ENCODE measurements around the gene KRTAP13-4.

Gene KRTAP13-4, protein sequence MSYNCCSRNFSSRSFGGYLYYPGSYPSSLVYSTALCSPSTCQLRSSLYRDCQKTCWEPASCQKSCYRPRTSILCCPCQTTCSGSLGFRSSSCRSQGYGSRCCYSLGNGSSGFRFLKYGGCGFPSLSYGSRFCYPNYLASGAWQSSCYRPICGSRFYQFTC

DNA sequence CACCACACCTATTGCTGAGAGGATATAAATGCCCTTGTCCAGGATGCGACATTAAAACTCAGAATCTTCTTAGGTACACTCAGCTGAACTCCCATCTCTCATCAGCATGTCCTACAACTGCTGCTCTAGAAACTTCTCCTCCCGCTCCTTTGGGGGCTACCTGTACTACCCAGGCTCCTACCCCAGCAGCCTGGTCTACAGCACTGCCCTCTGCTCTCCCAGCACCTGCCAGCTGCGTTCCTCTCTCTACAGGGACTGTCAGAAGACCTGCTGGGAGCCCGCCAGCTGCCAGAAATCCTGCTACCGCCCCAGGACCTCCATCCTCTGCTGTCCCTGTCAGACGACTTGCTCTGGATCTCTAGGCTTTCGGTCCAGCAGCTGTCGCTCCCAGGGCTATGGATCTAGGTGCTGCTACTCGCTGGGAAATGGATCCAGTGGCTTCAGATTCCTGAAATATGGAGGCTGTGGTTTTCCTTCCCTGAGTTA is at the start of gene KRTAP13-4:
Gene KRTAP13-4, plus strand, starts transcription at position 51 of the 486 bp plus-strand sequence. Its CDS starts 56 bp downstream, at position 107.
- Mint-ChIP-seq H3K4me3 (no peak within 1 kb of the TSS), H3K4me1 (no peaks in the 10 kb centered on the region), H3K36me3 (ENCODE audit: low read depth) (no peaks in the 10 kb centered on the region), H3K27ac (no peak within 1 kb of the TSS), H3K9me3 (no peaks in the 10 kb centered on the region), H3K27me3 (ENCODE audit: low read depth) (peaks cover 3% of the 10 kb centered on the region)
- TF ChIP-seq, protein P1, sequence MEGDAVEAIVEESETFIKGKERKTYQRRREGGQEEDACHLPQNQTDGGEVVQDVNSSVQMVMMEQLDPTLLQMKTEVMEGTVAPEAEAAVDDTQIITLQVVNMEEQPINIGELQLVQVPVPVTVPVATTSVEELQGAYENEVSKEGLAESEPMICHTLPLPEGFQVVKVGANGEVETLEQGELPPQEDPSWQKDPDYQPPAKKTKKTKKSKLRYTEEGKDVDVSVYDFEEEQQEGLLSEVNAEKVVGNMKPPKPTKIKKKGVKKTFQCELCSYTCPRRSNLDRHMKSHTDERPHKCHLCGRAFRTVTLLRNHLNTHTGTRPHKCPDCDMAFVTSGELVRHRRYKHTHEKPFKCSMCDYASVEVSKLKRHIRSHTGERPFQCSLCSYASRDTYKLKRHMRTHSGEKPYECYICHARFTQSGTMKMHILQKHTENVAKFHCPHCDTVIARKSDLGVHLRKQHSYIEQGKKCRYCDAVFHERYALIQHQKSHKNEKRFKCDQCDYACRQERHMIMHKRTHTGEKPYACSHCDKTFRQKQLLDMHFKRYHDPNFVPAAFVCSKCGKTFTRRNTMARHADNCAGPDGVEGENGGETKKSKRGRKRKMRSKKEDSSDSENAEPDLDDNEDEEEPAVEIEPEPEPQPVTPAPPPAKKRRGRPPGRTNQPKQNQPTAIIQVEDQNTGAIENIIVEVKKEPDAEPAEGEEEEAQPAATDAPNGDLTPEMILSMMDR (IDR thresholded peaks at IDR 0.05; ENCODE audit: unreplicated experiment in 3 of 3) = no peak

DNA sequence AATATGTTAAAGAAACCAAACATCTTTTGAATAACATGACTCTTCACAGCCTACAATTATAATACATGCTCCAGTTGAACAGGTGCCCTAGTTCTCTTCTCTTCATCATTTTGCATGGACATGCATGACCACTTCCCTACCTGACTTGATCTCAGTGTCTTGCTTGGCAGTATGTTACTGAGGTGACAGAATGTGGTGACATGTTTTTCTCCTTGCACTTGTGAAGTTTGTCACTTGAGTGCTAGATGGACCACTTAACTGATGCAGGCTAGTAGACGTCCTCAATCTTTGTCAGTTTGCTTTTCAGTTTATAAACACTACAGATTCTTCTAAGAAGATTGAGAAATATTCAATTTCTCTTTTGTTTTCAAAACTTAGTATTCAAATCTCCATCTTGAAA is 47.8 kb upstream of the KRTAP13-4 start:
- Mint-ChIP-seq H3K4me3 (no peak overlapping the region), H3K4me1 (no peaks in the 10 kb centered on the region), H3K27ac (no peak overlapping the region), H3K9me3 (no peaks in the 10 kb centered on the region), H3K36me3 (ENCODE audit: low read depth) (no peaks in the 10 kb centered on the region), H3K27me3 (ENCODE audit: low read depth) (no peaks in the 10 kb centered on the region)
- TF ChIP-seq, protein P1 (IDR thresholded peaks at IDR 0.05; ENCODE audit: unreplicated experiment in 3 of 3) = no peak

DNA sequence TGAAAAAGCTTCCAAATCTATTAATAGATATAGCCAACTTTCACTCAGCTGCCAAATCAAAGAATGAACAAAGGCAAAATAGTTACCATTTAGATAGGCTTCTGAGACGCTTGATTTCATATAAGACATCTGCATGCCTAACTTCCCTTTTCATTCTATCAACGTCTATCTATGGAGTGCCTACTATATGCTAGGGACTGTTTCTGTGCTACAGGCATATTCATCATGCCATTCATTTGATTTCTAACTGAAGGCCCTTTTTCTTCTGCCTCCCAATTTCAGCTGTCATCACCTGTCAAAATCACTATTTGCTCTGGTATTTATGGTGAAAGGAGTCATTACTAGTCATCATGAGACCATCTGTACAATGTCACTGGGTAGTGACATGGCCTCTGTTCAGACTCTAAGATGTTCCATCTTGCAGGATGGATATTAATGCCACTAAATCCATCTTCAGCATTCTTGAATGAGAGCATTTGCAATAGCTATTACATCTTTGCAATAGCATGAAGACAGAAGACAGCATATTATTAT is 38.5 kb upstream of the KRTAP13-4 start:
- H3K27me3 Mint-ChIP-seq (ENCODE audit: low read depth) = no peaks in the 10 kb centered on the region
- no peaks in the 10 kb centered on the region for H3K4me1 Mint-ChIP-seq
- TF ChIP-seq, protein P1 (IDR thresholded peaks at IDR 0.05; ENCODE audit: unreplicated experiment in 3 of 3) = no peak
- H3K4me3 Mint-ChIP-seq = no peak overlapping the region
- no peaks in the 10 kb centered on the region for H3K36me3 Mint-ChIP-seq (ENCODE audit: low read depth)
- H3K27ac Mint-ChIP-seq = no peak overlapping the region
- peaks cover 2% of the 10 kb centered on the region for H3K9me3 Mint-ChIP-seq

DNA sequence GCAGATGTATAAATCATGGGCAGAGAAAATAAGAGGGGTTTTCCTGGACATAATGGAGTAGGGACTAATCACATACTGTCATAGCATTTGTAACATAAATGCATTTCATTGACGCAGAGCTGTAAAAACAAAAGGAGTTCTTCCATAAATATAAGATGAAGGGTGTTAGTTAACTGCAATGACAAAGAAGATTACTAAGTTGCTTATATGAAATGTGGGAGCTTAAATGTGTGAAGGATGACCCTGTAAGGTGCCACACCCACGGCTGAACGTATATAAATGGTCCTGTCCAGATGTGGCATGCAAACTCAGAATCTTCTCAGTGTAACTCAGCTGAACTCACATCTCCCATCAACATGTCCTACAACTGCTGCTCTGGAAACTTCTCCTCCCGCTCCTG is 34.3 kb upstream of the KRTAP13-4 start, which contains the start of gene KRTAP13-1:
Gene KRTAP13-1, plus strand, starts transcription at position 301 of the 400 bp plus-strand sequence. Its CDS starts 56 bp downstream, at position 357.
- H3K4me3 Mint-ChIP-seq = no peak within 1 kb of the TSS
- H3K36me3 Mint-ChIP-seq (ENCODE audit: low read depth) = no peaks in the 10 kb centered on the region
- peak within 1 kb of the TSS in 1 of 3 experiments; percentile 29 for H3K27ac Mint-ChIP-seq
- no peaks in the 10 kb centered on the region for H3K27me3 Mint-ChIP-seq (ENCODE audit: low read depth)
- TF ChIP-seq, protein P1 (IDR thresholded peaks at IDR 0.05; ENCODE audit: unreplicated experiment in 3 of 3) = no peak
- H3K9me3 Mint-ChIP-seq = peaks cover 2% of the 10 kb centered on the region
- H3K4me1 Mint-ChIP-seq = no peaks in the 10 kb centered on the region

DNA sequence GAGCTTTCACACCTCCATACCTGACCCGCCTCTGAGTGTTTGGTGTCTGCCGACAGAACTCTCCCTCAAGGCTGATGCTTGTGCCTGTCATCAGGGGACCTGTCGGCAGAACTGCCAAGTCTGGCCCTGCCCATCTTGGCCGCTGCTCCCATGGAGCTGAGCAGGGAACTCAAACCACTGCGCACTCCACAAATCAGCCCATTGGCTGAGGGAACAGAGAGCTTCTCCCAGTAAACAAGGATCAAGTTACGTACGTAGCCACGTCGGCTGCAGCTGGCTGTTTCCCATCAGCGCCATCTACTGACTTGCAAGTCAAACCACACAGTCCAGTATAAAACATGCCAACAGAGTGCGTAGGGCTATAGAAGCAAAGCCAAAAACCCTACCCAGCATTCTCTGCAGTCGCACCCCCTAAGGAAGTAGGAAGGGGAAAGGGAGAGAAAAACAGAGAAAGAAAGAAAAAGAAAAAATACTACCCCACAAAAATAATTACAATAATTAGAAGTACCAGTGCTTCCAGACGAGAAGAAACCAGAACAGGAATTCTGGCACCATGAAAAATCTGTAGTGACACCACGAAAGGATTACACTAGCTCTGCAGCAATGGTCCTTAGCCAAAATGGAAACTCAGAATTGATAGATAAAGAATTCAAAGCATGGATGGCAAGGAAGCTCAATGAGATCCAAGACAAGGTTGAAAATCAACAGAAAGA is 21.1 kb upstream of the KRTAP13-4 start:
- H3K27ac Mint-ChIP-seq = no peak overlapping the region

More for the DNA sequence above, 21.1 kb upstream of the KRTAP13-4 start:
- H3K9me3 Mint-ChIP-seq = peaks cover 18% of the 10 kb centered on the region
- peaks cover 8% of the 10 kb centered on the region for H3K36me3 Mint-ChIP-seq (ENCODE audit: low read depth)
- TF ChIP-seq, protein P1 (IDR thresholded peaks at IDR 0.05; ENCODE audit: unreplicated experiment in 3 of 3) = peak; percentile 11 to 36 (median 17)
- peak overlapping the region; percentile 30 to 56 (median 48) for H3K4me3 Mint-ChIP-seq
- no peaks in the 10 kb centered on the region for H3K27me3 Mint-ChIP-seq (ENCODE audit: low read depth)
- H3K4me1 Mint-ChIP-seq = no peaks in the 10 kb centered on the region
